ENCODE measurements around the gene MYO1B.

- TF ChIP-seq YY1 (IDR thresholded peaks at IDR 0.05; ENCODE audit: low read depth, low read length) (no peak), CTCF (IDR thresholded peaks at IDR 0.05; ENCODE audit: control extremely low read depth in 1 of 3, insufficient read depth in 1 of 3, low read depth in 1 of 3, low read length in 3 of 3) (no peak), RAD21 (IDR thresholded peaks at IDR 0.05 in 1 of 2, conservative IDR thresholded peaks at IDR 0.05 in 1 of 2; ENCODE audit: low read depth in 2 of 2, low read length in 2 of 2) (no peak), CBX5 (IDR thresholded peaks at IDR 0.05; ENCODE audit: low read depth, low read length) (no peak), POLR2AphosphoS5 (IDR thresholded peaks at IDR 0.05; ENCODE audit: low read depth, low read length) (no peak), POLR2A (IDR thresholded peaks at IDR 0.05; ENCODE audit: control extremely low read depth in 1 of 2, low read depth in 2 of 2, low read length in 2 of 2) (no peak), SUZ12 (IDR thresholded peaks at IDR 0.05; ENCODE audit: low read length) (no peak), BACH1 (IDR thresholded peaks at IDR 0.05; ENCODE audit: low read length) (no peak), ATF3 (IDR thresholded peaks at IDR 0.05; ENCODE audit: insufficient read depth, low read depth, low read length) (no peak)
Observed at GRCh38 chr2:191213333-191213732, 31.9 kb upstream of the MYO1B start.

Data from H1 (cell line).